ENCODE measurements around the gene ACAD9. TPM values are rescaled to one million over a fixed set of nuclear protein-coding genes. Genes with fewer than 3 reads are reported as not detected.
"Not testable (repeated sequence)": the region's sequence is repeated elsewhere in the genome, so short reads cannot be mapped to it uniquely, and the experiment has no call there.

The ACAD9 gene
- total RNA-seq, 1 experiment from 2014 or later, result 29.2 TPM

GRCh38 chr3:128919988-128920387, 40.6 kb downstream of the ACAD9 start:
- Histone ChIP-seq H3K27me3 (replicated peaks) (no peaks in the 10 kb centered on the region), H3K36me3 (peaks cover 23% of the 10 kb centered on the region), H3K9me3 (replicated peaks) (peaks cover 12% of the 10 kb centered on the region), H3K4me1 (replicated peaks) (no peaks in the 10 kb centered on the region), H3K4me3 (no peak overlapping the region), H3K27ac (no peak overlapping the region)
- no peak for DNase-seq (ENCODE audit: low read depth in 1 of 2, low spot score in 2 of 2)

GRCh38 chr3:128922804-128923459, 43.5 kb downstream of the ACAD9 start:
- H3K4me1 ChIP-seq (replicated peaks), result no peaks in the 10 kb centered on the region
- DNase-seq (ENCODE audit: low read depth in 1 of 2, low spot score in 2 of 2), result no peak
- H3K27me3 ChIP-seq (replicated peaks), result no peaks in the 10 kb centered on the region
- H3K36me3 ChIP-seq, result no peaks in the 10 kb centered on the region
- no peak overlapping the region for H3K27ac ChIP-seq
- peaks cover 15% of the 10 kb centered on the region for H3K9me3 ChIP-seq (replicated peaks)
- H3K4me3 ChIP-seq, result no peak overlapping the region

- H3K27ac ChIP-seq, result no peak overlapping the region
- H3K4me1 ChIP-seq (replicated peaks), result no peaks in the 10 kb centered on the region
- H3K27me3 ChIP-seq (replicated peaks), result no peaks in the 10 kb centered on the region
- H3K4me3 ChIP-seq, result no peak overlapping the region
- DNase-seq (ENCODE audit: low read depth in 1 of 2, low spot score in 2 of 2), result no peak
- H3K36me3 ChIP-seq, result no peaks in the 10 kb centered on the region
- H3K9me3 ChIP-seq (replicated peaks), result peaks cover 15% of the 10 kb centered on the region
Measured at GRCh38 chr3:128923576-128923975, 44.2 kb downstream of the ACAD9 start.

GRCh38 chr3:128923986-128924385, 44.6 kb downstream of the ACAD9 start:
- DNase-seq (ENCODE audit: low read depth in 1 of 2, low spot score in 2 of 2); H3K4me3 ChIP-seq; H3K4me1 ChIP-seq (replicated peaks); H3K27me3 ChIP-seq (replicated peaks); H3K27ac ChIP-seq; H3K36me3 ChIP-seq: not testable (repeated sequence)
- peaks cover 15% of the 10 kb centered on the region for H3K9me3 ChIP-seq (replicated peaks)

GRCh38 chr3:128929364-128929763, 49.9 kb downstream of the ACAD9 start:
- Histone ChIP-seq H3K9me3 (replicated peaks) (peaks cover 8% of the 10 kb centered on the region), H3K36me3 (no peaks in the 10 kb centered on the region), H3K4me3 (no peak overlapping the region), H3K4me1 (replicated peaks) (no peaks in the 10 kb centered on the region), H3K27ac (no peak overlapping the region), H3K27me3 (replicated peaks) (no peaks in the 10 kb centered on the region)
- no peak for DNase-seq (ENCODE audit: low read depth in 1 of 2, low spot score in 2 of 2)

- peak in 1 of 2 experiments; percentile 15 for DNase-seq (ENCODE audit: low read depth in 1 of 2, low spot score in 2 of 2)
- H3K36me3 ChIP-seq, result no peaks in the 10 kb centered on the region
- no peak overlapping the region for H3K27ac ChIP-seq
- no peaks in the 10 kb centered on the region for H3K9me3 ChIP-seq (replicated peaks)
- no peaks in the 10 kb centered on the region for H3K27me3 ChIP-seq (replicated peaks)
- H3K4me3 ChIP-seq, result no peak overlapping the region
- H3K4me1 ChIP-seq (replicated peaks), result no peaks in the 10 kb centered on the region
Measured at GRCh38 chr3:128931046-128931445, 51.6 kb downstream of the ACAD9 start.

GRCh38 chr3:128932516-128933212, 53.2 kb downstream of the ACAD9 start:
- peak in 1 of 2 experiments; percentile 28 for DNase-seq (ENCODE audit: low read depth in 1 of 2, low spot score in 2 of 2)
- no peaks in the 10 kb centered on the region for H3K4me1 ChIP-seq (replicated peaks)
- H3K27ac ChIP-seq, result no peak overlapping the region
- no peaks in the 10 kb centered on the region for H3K36me3 ChIP-seq
- H3K4me3 ChIP-seq, result no peak overlapping the region
- H3K9me3 ChIP-seq (replicated peaks), result no peaks in the 10 kb centered on the region
- H3K27me3 ChIP-seq (replicated peaks), result no peaks in the 10 kb centered on the region

- Histone ChIP-seq H3K27me3 (replicated peaks) (no peaks in the 10 kb centered on the region), H3K4me1 (replicated peaks) (no peaks in the 10 kb centered on the region), H3K9me3 (replicated peaks) (no peaks in the 10 kb centered on the region), H3K4me3 (no peak overlapping the region), H3K36me3 (no peaks in the 10 kb centered on the region), H3K27ac (no peak overlapping the region)
- DNase-seq (ENCODE audit: low read depth in 1 of 2, low spot score in 2 of 2), result peak in 1 of 2 experiments; percentile 36
Measured at GRCh38 chr3:128933213-128933921, 53.9 kb downstream of the ACAD9 start.

- Histone ChIP-seq H3K36me3 (no peaks in the 10 kb centered on the region), H3K27ac (no peak overlapping the region), H3K9me3 (replicated peaks) (no peaks in the 10 kb centered on the region), H3K27me3 (replicated peaks) (no peaks in the 10 kb centered on the region), H3K4me1 (replicated peaks) (no peaks in the 10 kb centered on the region), H3K4me3 (no peak overlapping the region)
- peak in 1 of 2 experiments; percentile 13 for DNase-seq (ENCODE audit: low read depth in 1 of 2, low spot score in 2 of 2)
Measured at GRCh38 chr3:128933922-128934253, 54.5 kb downstream of the ACAD9 start.

GRCh38 chr3:128935922-128936321, 56.5 kb downstream of the ACAD9 start:
- no peak for DNase-seq (ENCODE audit: low read depth in 1 of 2, low spot score in 2 of 2)
- H3K4me3 ChIP-seq, result no peak overlapping the region
- H3K36me3 ChIP-seq, result no peaks in the 10 kb centered on the region
- no peaks in the 10 kb centered on the region for H3K9me3 ChIP-seq (replicated peaks)
- H3K27ac ChIP-seq, result no peak overlapping the region
- no peaks in the 10 kb centered on the region for H3K4me1 ChIP-seq (replicated peaks)
- H3K27me3 ChIP-seq (replicated peaks), result no peaks in the 10 kb centered on the region

- no peaks in the 10 kb centered on the region for H3K4me1 ChIP-seq (replicated peaks)
- H3K4me3 ChIP-seq, result no peak overlapping the region
- no peaks in the 10 kb centered on the region for H3K36me3 ChIP-seq
- DNase-seq (ENCODE audit: low read depth in 1 of 2, low spot score in 2 of 2), result no peak
- no peaks in the 10 kb centered on the region for H3K9me3 ChIP-seq (replicated peaks)
- H3K27ac ChIP-seq, result no peak overlapping the region
- H3K27me3 ChIP-seq (replicated peaks), result no peaks in the 10 kb centered on the region
Measured at GRCh38 chr3:128936341-128936740, 56.9 kb downstream of the ACAD9 start.

GRCh38 chr3:128940252-128940651, 60.8 kb downstream of the ACAD9 start:
- no peak overlapping the region for H3K4me3 ChIP-seq
- H3K27ac ChIP-seq, result no peak overlapping the region
- no peak for DNase-seq (ENCODE audit: low read depth in 1 of 2, low spot score in 2 of 2)
- H3K4me1 ChIP-seq (replicated peaks), result no peaks in the 10 kb centered on the region
- H3K9me3 ChIP-seq (replicated peaks), result no peaks in the 10 kb centered on the region
- no peaks in the 10 kb centered on the region for H3K27me3 ChIP-seq (replicated peaks)
- no peaks in the 10 kb centered on the region for H3K36me3 ChIP-seq

- no peaks in the 10 kb centered on the region for H3K27me3 ChIP-seq (replicated peaks)
- peaks cover 8% of the 10 kb centered on the region; the same call in 1 of the 2 replicates for H3K4me1 ChIP-seq (replicated peaks)
- H3K9me3 ChIP-seq (replicated peaks), result no peaks in the 10 kb centered on the region
- no peaks in the 10 kb centered on the region for H3K36me3 ChIP-seq
- no peak overlapping the region for H3K4me3 ChIP-seq
- no peak for DNase-seq (ENCODE audit: low read depth in 1 of 2, low spot score in 2 of 2)
- H3K27ac ChIP-seq, result no peak overlapping the region
Measured at GRCh38 chr3:128942161-128942952, 62.9 kb downstream of the ACAD9 start.
